Epidermal melanocyte (primary cell): Measurements from ENCODE around the gene ATXN1.

Experiments used
- DNase-seq: peaks from one replicate; pipeline ENCODE4 v3.0.0; 2011; ENCODE audit warnings: low spot score; ENCODE audit not compliant: insufficient read length

Gene ATXN1

DNA sequence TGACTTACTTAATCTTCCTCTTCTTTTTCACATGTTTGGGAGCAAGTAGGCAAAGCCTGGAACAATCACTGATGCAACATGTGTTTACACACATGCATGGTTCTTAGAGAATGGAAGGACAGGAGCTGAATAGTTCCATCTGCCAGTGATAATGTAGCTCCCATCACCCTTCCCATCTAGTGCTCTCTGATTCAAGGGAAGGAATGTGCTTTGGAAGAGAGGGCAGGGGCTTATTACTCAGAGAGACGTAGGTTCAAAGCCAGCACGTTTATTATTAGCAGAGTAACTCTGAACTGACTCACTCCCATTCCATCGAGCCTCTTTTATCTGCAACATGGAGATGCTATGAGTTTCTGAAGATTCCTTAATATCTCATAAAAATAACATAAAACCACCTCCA is 311.0 kb downstream of the ATXN1 start:
- DNase-seq, result no peak

DNA sequence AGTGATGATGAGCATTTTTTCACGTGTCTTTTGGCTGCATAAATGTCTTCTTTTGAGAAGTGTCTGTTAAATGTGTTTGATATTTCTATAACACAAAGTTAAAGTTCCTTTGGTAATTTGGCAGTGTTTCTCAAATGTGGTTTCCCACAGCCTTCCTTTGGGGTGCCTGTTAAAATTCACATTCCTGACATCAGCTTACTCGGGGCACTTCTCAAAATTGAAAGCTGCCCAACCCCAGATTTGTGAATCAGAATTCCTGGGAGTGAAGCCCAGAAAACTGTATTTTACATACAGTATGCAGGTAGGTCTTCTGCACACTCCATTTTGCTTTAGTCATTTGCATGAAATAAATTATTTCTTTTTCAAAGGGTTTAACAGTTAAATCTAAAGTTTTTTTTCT is 315.0 kb downstream of the ATXN1 start:
- DNase-seq, result no peak

DNA sequence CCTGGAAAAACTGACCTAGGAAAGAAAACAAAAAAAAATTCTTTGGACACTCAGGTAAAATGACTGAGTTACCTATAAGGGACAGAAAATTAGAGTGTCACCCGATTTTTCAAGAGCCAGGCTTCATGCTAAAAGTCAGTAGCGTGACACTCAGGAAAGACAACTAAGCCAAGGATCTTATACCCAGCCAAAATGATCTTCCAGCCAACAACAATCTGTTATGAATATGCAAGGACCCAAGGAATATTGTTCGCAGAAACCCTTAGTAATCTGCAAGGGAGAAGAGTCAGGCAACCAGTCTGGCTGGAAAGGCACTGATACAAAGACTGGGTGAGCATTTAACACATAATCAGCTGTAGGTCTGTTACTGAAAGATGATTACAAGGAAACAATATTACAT is 319.2 kb downstream of the ATXN1 start:
- no peak for DNase-seq

DNA sequence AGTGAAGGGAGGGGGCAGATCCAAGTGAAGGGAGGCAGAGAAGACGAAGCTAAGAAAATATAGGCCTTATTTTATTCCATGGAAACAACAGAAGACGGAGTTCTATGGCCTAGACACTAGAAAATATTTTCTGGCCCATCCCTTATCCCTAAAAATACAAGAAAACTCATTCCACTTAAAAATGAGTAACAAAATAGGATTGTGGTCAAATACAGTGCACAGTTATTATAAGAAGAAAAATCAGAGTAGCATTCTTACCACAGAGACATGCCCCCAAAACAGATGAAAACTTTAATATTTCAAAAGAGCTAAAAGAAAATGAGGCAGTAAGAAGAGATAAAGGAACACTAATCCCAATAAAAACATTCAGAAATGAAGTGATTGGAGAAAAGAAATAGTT is 320.0 kb downstream of the ATXN1 start:
- no peak for DNase-seq

DNA sequence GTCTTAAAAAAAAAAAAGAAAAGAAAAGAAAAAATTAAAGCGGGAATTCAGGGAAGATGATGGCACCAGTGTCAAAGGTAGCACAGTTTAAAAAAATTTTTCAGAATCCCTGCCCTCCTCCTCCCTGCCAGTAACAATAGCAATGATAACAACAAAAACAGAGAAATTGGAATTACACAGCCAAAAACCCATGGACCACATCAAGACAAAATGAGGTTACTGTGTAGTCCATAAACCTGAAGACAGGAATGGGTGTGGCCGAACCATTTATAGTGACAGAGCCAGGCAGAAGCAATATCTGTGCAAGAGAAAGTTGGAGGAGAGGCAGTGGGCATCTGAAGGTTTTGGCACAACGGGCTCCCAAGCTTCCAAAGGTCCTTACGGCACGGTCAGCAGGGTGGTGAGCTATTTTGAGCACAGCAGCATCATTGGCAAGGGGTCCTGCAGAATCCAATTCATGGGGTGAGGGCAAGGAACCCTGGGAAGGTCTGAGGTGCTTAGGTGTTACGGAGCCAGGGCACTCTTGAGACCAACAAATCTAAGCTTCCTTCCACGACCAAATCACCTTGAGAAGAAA is 320.5 kb downstream of the ATXN1 start:
- DNase-seq, result no peak

DNA sequence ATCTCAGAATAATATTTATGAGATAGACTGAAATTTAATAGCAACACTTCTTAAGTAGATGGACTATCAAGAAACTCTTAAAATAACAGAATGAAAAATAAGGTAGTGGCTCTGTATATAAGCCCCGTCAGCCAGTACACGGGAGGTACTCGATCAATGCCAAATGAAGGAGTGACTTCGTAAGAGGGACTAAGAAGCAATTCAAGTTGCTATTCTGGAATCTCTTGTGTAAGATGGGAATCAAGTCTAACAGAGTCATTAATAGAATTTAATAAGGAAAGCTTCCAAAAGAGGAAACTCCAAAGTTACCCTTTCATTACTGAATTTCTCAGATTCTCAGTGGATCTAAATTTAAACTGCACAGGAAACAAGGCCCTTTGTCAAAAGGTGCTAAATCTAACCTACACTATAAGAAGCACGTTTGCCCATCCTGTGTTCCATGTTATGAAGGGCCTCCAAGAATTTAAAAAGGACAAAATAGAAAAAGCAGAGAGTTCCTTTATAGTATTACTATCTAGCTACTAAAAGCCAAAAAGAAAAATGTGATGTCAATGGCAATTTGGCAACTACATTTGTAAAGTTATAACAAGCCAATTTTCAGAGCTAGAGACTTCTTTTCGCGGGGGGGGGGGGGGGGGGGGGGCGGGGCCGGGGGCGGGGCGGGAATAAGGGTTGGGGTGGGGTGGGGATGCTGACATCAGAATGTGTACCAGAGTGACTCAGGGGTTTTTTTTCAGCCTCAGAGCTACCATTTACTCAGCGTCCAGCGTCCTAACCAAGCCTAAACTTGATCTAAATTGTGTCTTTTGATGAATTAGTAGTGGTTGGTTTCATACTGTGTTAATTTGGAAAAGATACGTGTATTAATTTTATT is 322.3 kb downstream of the ATXN1 start:
- DNase-seq, result no peak

DNA sequence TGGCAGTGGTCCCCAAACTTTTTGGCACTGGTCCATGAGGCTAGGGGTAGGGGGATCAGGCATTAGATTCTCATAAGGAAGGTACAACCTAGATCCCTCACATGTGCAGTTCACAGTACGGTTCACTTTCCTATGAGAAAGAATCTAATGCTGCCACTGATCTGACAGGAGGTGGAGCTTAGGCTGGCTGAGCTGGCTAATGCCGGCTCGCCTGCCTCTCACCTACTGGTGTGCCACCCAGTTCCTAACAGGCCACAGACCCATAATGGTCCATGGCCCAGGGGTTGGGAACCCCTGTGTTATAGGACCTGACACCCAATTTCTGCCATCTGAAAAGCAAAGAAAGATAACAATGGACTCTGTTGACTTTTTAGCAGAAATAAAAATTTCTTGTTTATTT is 323.3 kb downstream of the ATXN1 start:
- no peak for DNase-seq

DNA sequence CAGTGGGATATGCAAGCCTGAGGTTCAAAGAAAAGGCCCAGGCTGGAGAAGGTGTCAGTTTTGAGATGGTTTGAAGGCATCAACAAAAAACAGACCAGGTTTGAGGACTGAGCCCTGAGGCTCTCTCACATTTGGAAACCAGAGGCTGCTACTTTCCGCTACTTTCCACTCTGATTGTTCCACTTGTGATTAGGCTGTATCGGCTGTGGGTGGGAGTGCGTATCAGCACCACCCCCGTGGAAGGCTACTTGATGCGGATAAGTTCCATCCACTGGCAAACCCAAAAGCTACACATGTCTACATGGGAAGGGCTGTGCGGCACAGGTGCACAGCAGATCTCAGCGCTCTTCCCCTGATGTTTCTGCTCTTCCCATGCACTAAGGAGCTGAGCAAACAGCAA is 324.2 kb downstream of the ATXN1 start:
- no peak for DNase-seq

DNA sequence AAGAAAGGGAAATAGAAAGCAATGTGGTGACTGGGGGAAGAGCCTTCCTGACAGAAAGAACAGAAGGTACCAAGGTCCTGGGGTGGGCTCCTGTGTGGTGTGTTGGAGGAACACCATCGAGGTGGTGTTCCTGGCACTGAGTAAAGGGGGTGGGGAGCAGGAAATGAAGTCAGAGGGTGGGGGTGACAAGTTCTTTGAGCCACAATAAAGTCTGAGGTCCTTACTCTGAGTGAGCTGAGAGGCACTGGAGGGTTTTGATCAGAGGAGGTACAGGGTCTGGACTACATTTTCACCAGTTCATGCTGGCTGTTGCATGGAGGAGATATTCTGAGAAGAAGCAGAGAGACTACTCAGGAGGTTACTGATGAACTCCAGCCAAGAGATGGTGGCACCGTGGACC is 324.7 kb downstream of the ATXN1 start:
- no peak for DNase-seq

DNA sequence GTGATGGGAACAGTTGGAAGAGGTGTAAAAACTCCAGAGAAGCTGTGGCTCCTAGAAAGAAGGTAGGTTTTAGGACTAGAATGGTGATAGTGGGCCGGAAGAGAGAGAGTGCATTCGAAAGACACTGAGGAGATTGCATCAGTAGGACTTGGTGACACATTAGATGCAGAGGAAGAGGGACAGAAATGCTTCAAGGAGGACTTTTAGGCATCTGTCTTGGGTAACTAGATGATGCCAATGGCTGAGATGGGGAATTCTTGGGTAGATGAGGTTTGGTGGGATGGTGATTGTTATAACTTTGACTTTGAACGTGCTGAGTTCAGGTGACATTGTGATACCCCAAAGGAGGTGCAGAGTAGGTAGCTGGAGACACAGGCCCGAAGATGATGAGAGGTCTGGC is 326.4 kb downstream of the ATXN1 start:
- DNase-seq, result no peak

DNA sequence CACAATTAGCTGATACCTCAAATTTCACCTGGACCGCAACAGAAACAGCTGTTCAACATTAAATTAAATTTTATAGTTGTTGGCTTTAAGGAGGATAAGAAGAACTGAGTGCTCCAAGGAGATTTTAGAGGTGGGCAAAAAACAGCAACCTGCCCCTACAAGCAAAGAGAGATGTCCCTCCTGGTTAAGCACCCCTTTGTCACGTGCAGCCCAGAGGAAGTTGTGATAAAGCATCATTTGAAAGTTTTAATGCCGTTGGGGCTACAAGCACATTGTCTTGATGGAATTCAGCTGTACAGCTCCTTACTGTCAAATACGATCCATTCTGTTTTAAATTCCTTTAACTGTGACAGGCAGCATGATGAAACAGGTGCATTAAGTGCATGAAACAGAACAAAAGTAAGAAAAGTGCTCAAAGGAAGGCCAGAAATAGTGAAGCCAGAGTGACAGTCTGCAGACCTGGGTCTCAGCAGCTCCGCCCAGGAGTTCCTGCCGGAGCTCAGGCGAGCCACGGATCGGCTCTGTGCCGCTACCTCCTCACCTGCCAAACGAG is 327.8 kb downstream of the ATXN1 start:
- DNase-seq, result no peak

DNA sequence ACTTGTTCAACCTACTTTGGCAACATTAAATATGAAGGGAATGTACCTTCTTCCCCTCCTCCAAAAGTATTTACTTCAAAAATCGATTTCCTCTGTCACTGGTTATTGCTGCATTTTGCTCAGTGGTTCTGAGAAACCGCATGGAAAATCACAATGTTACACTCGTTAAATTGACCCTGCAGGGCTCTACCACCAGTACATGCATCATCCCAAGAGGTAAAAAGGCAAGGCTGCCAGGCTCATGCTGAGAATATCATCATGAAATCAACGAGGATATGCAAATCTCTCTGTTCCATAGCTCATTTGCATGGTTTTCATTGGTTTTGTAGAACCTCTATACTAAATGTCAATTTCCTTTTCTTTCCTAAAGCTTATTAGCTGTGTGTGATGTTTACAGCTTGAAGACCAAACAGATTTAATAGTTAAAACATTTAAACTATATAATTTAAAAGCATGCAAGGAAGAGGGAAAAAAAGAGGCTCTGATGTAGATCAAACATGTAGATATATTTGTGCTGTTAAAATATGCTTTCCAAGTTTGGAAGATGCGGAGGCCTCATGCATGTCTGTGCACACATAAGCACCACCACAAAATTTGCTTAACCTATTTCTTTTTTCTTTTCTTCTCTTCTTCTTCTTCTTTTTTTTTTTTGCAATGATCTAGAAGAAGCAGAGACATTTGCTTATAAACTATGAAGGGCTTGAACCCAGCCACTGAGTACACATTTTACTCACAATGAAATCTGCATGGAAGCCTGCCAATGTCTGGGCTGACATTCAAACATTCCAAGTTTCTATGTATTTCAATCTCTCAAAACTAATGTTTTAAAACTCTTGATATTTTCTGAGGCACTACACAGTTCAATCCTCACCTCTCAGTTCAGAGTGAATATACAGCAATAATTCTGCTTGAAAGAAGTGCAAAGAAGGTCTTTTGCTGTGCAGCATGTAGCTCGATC is 328.9 kb downstream of the ATXN1 start:
- peak; percentile 26 for DNase-seq

DNA sequence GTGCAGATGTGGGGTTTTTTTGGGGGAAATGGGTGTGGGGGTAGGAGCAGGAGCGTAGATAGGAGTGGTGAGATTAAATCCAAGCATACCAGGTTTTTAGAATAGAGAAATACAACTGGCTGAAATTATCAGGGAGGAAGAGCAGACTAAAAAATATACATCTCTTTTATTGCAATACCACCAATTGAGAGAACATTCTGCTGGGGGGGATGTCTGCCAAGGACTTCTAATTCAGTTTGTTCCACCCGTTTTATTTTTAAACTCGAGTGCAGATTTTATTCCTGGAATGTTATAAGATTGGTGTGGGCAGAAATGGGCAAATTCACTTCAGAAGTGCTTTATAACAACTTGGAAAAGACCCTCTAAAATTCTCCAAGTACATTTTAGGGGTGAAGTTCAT is 330.2 kb downstream of the ATXN1 start:
- DNase-seq, result no peak

DNA sequence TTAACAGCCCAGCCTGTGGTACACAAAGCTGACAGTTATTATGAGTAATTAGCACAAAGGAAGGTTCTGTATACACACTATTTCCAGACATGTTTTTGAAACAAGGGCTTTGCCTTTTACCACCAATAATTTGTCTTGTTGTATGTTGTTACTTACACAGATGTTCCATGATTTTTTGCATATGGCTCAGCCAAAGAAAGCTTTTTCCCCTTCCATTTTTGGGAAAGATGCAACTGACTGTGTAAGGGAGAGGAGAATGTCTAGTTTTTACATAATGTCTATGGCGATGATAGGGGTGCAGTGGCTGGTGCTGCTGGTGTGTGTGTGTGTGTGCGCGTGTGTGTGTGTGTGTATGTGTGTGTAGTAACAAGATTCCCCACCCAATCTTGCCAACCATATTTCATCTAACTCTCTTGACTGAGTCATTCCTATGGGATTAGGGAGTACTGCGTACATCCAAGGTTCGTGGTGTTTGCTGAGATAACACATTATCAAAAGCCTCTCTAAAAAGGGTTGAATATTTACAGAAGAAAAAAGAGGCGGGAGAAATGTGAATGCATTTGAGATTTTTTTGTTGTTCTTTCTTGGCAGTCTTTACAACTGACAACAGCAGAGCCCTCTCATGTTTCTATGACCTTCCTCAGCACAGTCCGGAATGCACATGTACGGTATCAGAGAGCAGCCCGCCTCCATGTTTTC is 330.7 kb downstream of the ATXN1 start:
- DNase-seq, result no peak

DNA sequence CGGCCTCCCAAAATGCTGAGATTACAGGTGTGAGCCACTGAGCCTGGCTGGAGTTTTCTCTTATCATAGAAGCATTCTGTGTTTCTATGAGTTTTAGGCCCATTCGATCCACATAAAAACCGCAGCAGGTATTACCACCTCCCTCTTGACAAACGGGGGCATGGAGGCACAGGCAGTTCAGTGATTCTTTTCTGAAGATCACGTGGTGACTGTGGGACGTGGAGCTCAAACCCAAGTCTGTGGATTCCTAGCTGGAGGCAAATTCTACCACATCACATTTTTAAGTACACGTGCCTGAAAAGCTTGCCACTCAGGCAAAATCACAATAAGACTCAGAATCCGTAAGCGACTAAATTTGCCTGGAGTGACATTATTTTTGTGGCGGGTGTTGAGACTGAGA is 331.6 kb downstream of the ATXN1 start:
- DNase-seq, result no peak

DNA sequence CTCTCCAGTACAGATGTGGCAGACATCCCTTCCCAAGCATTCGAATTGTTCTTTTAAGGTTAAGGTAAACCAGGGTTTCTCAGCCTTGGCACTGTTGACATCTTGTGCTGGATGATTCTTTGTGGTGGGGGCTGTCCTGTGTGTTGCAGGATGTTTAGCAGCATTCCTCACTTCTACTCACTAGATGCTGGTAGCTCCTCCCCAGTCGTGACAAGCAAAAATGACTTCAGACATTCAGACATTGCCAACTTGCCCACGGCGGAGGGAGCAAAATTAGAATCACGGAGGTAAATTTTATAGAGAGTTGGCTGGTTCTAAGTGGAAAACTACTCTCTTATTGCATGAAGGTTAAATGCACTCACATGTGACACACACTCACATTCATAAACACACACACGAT is 334.1 kb downstream of the ATXN1 start:
- no peak for DNase-seq

DNA sequence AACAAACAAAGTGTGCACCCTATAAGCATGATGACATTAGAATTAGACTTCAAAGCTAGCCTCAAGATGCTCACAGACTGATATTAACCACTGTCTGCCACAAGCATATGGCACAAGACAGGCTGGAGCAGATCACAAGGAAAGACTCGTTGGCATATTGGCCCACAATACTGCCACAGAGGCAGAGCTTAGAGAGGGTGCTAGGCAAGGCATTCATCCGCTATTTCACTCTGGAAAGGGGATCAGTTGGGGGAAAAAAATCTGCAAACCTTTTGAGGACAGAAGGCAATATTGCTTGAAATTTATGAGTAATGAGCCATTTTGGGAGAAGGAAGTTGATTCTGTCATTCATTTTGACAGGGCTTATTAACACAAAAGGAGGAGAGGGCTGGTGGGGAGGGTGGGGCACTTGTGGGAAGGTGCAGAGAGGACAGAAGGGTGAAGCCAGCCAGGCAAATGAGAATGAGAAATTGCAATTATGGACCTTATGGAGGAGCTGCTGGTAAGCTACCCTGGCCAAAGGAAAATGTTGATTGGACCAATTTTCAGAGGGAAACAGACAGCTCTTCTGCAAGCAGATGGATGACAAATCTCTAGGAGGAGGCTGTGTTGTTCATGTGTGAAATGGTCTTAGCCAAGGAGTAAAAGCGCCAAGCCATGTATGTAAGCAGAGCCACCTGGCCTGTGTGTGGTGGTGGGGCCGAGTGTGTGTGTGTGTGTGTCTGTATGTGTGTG is 335.2 kb downstream of the ATXN1 start:
- DNase-seq, result no peak

DNA sequence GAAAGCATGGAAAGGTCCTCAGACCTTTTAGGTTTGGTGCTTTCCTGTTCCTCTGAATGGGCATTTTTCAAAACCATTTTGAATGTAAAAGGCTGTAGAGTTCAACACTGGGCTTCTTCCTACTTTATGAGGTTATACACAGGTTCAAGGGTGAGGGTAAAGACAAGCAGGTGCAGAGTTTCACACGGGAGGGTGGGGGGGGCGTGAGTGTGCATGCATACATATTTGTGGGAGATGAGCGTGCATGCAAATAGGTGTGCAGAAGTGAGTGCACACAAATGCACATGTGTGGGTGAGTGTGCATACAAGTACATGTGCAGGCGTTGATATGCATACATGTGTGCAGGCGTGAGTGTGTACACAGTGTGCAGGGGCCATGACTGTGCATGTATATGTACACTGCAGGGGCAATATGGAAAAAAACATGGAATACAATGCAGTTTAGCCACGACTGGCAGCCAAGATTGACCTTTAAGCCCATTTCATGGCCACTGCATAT is 339.7 kb downstream of the ATXN1 start:
- no peak for DNase-seq

DNA sequence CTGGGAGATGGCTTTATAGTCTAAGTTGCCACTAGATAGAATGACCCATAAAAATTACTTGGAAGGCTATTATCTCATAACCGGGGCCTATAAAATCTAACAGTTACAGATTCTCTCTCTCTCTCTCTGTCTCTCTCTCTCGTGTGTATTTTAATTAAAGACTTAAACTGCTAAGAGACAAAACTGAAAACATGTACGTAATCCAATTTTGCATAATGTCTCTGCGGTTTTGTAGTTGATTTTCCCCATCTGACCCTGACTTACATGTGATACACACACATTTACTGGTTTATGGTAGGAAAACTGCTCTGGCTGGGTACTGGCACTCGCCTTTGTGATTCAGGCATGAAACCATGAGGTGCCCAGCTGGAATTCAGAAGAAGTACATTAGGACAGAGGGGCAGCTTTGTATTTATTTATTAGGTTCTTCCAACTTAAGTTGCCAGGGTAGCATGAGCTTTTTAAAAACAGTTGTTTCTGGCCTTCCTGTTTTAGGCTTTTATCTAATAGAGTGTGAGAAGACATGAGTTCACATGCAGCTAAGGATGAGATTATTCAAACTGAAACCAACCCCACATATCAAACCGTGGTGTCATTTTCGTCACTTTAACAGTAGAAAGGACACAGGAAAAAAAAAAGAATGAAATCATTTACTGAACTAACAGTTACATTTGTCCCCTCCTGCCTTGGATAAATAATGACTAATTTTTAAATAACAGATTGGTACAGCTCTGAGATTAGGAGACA is 340.4 kb downstream of the ATXN1 start:
- DNase-seq, result peak; percentile 39

DNA sequence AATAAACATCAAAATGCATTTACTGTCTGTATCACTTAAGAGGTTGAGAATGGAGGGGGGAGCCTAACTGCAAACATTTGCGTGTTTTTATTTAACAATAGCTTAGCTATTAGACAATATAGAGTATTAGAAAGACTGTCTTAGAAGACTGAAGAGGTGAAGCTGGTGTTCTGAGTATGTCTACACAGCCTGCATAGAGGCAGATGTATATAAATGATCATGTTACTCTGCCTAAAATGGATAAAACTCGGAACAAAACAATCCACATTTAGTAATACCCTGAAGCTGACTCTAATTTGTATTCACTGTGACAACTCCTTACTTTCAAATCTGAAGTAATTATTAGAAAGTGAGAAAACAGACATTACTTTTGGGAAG is 340.9 kb downstream of the ATXN1 start:
- no peak for DNase-seq
